ENCODE data around the gene SLC35B2.

DNA sequence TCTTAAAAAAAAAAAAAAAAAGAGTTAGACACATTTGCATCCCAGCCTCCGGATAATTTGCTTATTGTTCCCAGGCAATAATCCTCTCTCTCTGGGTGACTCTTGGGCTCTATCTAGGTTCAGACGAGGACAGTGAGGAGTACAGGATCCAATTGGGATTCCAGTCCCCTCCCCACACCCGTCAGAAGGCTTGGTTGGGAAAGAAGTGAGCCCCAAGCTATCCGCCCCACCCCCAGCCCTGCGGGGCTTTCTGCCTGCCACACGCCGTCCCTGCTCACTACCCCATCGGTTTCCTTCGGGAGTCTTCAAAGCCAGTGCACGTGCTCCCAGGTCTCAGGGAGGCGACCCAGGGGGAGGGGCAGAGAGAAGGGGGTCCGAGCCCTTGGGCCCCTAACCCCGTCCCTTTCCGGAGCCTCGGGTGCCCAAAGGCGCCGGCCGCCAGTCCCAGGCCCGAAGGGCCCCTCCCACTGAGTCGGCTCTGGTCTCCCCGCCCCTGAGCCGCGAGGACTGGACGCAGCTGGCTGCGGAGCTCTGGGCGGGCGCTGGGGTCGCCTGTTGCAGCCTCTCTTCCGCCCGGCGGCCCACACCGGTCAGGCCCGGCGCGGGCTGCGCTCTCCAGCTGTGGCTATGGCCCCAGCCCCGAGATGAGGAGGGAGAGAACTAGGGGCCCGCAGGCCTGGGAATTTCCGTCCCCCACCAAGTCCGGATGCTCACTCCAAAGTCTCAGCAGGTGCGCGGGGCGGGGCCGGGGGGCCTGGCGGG is 38.1 kb downstream of the SLC35B2 start:
- no peak for TF ChIP-seq EZH2 (optimal IDR thresholded peaks at IDR 0.05; ENCODE audit: low read depth, low read length)
- TF ChIP-seq, protein P1, sequence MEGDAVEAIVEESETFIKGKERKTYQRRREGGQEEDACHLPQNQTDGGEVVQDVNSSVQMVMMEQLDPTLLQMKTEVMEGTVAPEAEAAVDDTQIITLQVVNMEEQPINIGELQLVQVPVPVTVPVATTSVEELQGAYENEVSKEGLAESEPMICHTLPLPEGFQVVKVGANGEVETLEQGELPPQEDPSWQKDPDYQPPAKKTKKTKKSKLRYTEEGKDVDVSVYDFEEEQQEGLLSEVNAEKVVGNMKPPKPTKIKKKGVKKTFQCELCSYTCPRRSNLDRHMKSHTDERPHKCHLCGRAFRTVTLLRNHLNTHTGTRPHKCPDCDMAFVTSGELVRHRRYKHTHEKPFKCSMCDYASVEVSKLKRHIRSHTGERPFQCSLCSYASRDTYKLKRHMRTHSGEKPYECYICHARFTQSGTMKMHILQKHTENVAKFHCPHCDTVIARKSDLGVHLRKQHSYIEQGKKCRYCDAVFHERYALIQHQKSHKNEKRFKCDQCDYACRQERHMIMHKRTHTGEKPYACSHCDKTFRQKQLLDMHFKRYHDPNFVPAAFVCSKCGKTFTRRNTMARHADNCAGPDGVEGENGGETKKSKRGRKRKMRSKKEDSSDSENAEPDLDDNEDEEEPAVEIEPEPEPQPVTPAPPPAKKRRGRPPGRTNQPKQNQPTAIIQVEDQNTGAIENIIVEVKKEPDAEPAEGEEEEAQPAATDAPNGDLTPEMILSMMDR (IDR thresholded peaks at IDR 0.05; ENCODE audit: low read length), result no peak
